Mesothelial cell of epicardium (in vitro differentiated cells): ENCODE measurements around the gene F2R. TPM values are rescaled to one million over a fixed set of nuclear protein-coding genes. Genes with fewer than 3 reads are reported as not detected.

Source experiments
- DNase-seq, 2 experiments: peaks; one replicate each; pipeline ENCODE4 v3.0.0; 2021; ENCODE audit warnings: low spot score in 2 of 2; ENCODE audit not compliant: unreplicated experiment in 2 of 2
- H3K27ac Mint-ChIP-seq: 2 replicates; pipeline ENCODE4 v1.8.0; 2021; ENCODE audit warnings: mixed read lengths
- H3K27me3 Mint-ChIP-seq: 2 replicates; pipeline ENCODE4 v1.8.0; 2021; ENCODE audit warnings: low read depth, mixed read lengths
- H3K36me3 Mint-ChIP-seq: 2 replicates; pipeline ENCODE4 v1.8.0; 2021; ENCODE audit warnings: mixed read lengths
- H3K4me1 Mint-ChIP-seq: 2 replicates; pipeline ENCODE4 v1.8.0; 2021; ENCODE audit warnings: mixed read lengths
- H3K4me3 Mint-ChIP-seq: 2 replicates; pipeline ENCODE4 v1.8.0; 2021; ENCODE audit warnings: mild to moderate bottlenecking, moderate library complexity, mixed read lengths
- H3K9me3 Mint-ChIP-seq: 2 replicates; pipeline ENCODE4 v1.8.0; 2021; ENCODE audit warnings: mixed read lengths
- CTCF ChIP-seq: fragments of 200-600 bp; sonication (generic); IDR thresholded peaks from one replicate; pipeline ENCODE4 v1.5.0; 2021; ENCODE audit warnings: antibody characterized with exemption; ENCODE audit not compliant: unreplicated experiment
- total RNA-seq: library from RNA; stranded (reverse); gene quantifications from 3 replicates; pipeline ENCODE4 v1.2.1, GENCODE V29; 2021

F2R gene
- total RNA-seq, 1 donor from 2014 or later, result 35.8 TPM

GRCh38 chr5:76691467-76692273 lies 24.3 kb upstream of the F2R start:
- Mint-ChIP-seq H3K36me3 (peaks cover 13% of the 10 kb centered on the region), H3K27me3 (no peaks in the 10 kb centered on the region), H3K4me3 (no peak overlapping the region), H3K4me1 (peaks cover 37% of the 10 kb centered on the region), H3K9me3 (peaks cover 6% of the 10 kb centered on the region), H3K27ac (peak overlapping the region; percentile 69)
- no peak for TF ChIP-seq CTCF
- DNase-seq, result no peak

DNA sequence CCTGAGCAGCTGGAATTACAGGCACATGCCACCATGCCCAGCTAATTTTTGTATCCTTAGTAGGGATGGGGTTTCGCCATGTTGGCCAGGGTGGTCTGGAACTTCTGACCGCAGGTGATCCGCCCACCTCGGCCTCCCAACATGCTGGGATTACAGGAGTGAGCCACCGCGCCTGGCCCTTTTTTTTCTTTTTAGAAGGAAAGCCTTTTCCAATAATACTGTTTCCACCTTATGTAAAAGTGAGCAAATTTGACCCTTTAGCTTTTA lies 23.7 kb upstream of the F2R start:
- Mint-ChIP-seq H3K36me3 (peaks cover 8% of the 10 kb centered on the region), H3K27me3 (no peaks in the 10 kb centered on the region), H3K4me1 (peaks cover 37% of the 10 kb centered on the region), H3K4me3 (no peak overlapping the region), H3K27ac (peak overlapping the region; percentile 69), H3K9me3 (peaks cover under 1% of the 10 kb centered on the region)
- DNase-seq, result no peak
- no peak for TF ChIP-seq CTCF

DNA sequence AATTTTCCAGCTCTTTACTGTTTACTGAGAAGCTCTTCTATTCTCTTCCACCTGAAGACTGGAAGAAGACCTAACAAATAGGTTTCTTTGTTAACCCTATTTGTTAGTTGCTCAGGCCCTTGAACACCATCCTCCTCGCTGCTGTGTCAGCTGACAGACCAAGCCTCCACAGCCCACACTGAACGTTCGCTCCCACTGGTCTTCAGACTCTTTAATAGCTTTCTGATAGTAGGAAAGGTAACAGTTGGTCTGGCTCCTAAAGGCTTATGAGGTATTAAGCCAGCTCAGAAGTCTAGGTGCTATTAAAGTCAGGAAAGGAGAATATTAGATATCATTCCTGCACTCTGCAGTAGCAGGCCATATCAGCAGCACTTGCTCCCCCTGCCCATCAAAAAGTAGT lies 23.3 kb upstream of the F2R start:
- no peak for TF ChIP-seq CTCF
- Mint-ChIP-seq H3K36me3 (peaks cover 9% of the 10 kb centered on the region), H3K4me3 (no peak overlapping the region), H3K27me3 (no peaks in the 10 kb centered on the region), H3K9me3 (peaks cover under 1% of the 10 kb centered on the region), H3K4me1 (peaks cover 37% of the 10 kb centered on the region), H3K27ac (peak overlapping the region; percentile 37)
- no peak for DNase-seq

- Mint-ChIP-seq H3K27me3 (no peaks in the 10 kb centered on the region), H3K36me3 (peaks cover 11% of the 10 kb centered on the region), H3K4me3 (no peak overlapping the region), H3K27ac (peak overlapping the region; percentile 37), H3K9me3 (peaks cover 3% of the 10 kb centered on the region), H3K4me1 (peaks cover 37% of the 10 kb centered on the region)
- TF ChIP-seq CTCF, result no peak
- no peak for DNase-seq
Measured at GRCh38 chr5:76693141-76693540, 22.8 kb upstream of the F2R start.

DNA sequence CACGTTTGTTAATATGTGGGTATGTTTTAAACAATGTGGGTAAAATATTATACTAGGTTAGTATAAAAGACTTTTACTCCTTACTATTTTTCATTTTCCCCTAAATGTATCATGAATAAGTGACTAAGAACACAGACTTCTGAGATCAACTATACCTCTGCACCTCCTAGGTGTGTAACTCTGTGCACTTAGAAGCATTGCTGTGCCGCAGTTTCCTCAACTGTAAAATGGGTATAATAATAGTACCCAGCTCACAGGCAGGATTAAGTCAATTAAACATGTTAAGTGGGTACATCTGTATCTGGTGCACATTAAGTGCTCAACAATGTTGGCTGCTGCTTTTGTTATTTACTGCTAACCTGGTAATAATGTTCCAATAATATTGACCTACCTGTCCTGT lies 21.6 kb upstream of the F2R start:
- DNase-seq, result no peak
- no peak overlapping the region for H3K27ac Mint-ChIP-seq
- H3K9me3 Mint-ChIP-seq, result peaks cover 3% of the 10 kb centered on the region
- H3K4me3 Mint-ChIP-seq, result no peak overlapping the region
- TF ChIP-seq CTCF, result no peak
- H3K4me1 Mint-ChIP-seq, result peaks cover 34% of the 10 kb centered on the region
- H3K36me3 Mint-ChIP-seq, result peaks cover 14% of the 10 kb centered on the region
- H3K27me3 Mint-ChIP-seq, result no peaks in the 10 kb centered on the region
